GM18498 (cell line): Measurements from ENCODE around the gene EGLN1.

Experiments used
- ATAC-seq: cut with Tn5 transposase; IDR thresholded peaks from one replicate; pipeline ENCODE4 v1.9.1; 2021; ENCODE audit warnings: mild to moderate bottlenecking, moderate library complexity; ENCODE audit not compliant: unreplicated experiment

EGLN1 gene

GRCh38 chr1:231334952-231335351, 87.1 kb downstream of the EGLN1 start:
- ATAC-seq: no peak

GRCh38 chr1:231334079-231334666, 87.9 kb downstream of the EGLN1 start:
- peak; percentile 22 for ATAC-seq

- no peak for ATAC-seq
Observed at GRCh38 chr1:231332761-231333160, 89.3 kb downstream of the EGLN1 start.

- ATAC-seq: no peak
Observed at GRCh38 chr1:231329483-231329882, 92.6 kb downstream of the EGLN1 start.

- ATAC-seq: no peak
Observed at GRCh38 chr1:231327617-231328016, 94.5 kb downstream of the EGLN1 start.

- no peak for ATAC-seq
Observed at GRCh38 chr1:231326248-231326647, 95.8 kb downstream of the EGLN1 start.

GRCh38 chr1:231324660-231325059, 97.4 kb downstream of the EGLN1 start:
- no peak for ATAC-seq

- ATAC-seq: no peak
Observed at GRCh38 chr1:231322880-231323530, 99.1 kb downstream of the EGLN1 start.

- no peak for ATAC-seq
Observed at GRCh38 chr1:231319080-231319479, 103.0 kb downstream of the EGLN1 start.

- ATAC-seq: no peak
Observed at GRCh38 chr1:231318568-231318967, 103.5 kb downstream of the EGLN1 start.

GRCh38 chr1:231318015-231318355, 104.1 kb downstream of the EGLN1 start:
- no peak for ATAC-seq

GRCh38 chr1:231317306-231318014, 104.6 kb downstream of the EGLN1 start:
- ATAC-seq: no peak

- peak; percentile 76 for ATAC-seq
Observed at GRCh38 chr1:231315887-231316286, 106.2 kb downstream of the EGLN1 start.
